ENCODE data around the gene STUM.
A peak's percentile ranks its signal among the peaks of the same experiment; 100 is the strongest.
"Not testable (repeated sequence)": the region's sequence is repeated elsewhere in the genome, so short reads cannot be mapped to it uniquely, and the experiment has no call there.

STUM gene

DNA sequence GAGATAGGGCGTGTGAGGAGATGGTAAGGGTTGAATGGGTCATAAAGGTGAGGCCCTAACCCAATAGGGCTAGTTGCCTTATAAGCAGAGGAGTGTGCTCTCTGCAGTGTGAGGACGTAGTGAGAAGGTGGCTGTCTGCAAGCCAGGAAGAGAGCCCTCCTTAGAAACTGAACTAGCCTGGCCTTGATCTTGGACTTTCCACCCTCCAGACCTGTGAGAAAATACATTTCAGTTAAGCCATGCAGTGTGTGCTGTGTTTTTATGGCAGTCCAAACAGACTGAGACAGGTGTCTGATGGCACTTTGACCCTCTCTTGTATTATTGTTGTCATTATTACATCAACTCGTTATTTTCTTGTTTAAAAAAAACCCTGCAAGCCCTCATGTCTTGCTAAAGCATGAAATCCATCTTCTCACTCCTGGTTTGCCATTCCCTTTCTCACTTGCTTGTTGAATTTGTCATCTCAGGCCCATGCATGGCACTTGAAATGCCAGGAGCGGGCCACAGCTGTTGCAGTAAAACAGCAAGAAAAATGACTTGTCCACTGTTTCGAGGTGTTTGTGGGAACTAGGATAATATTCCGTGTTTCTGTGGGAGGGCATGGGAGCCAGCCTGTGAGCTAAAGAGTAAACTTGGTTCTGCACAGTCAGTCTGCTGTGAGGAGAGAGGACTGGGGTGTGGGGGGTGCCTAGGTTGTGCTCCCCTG lies 78.6 kb downstream of the STUM start:
- no peak for DNase-seq (ENCODE audit: low spot score)

DNA sequence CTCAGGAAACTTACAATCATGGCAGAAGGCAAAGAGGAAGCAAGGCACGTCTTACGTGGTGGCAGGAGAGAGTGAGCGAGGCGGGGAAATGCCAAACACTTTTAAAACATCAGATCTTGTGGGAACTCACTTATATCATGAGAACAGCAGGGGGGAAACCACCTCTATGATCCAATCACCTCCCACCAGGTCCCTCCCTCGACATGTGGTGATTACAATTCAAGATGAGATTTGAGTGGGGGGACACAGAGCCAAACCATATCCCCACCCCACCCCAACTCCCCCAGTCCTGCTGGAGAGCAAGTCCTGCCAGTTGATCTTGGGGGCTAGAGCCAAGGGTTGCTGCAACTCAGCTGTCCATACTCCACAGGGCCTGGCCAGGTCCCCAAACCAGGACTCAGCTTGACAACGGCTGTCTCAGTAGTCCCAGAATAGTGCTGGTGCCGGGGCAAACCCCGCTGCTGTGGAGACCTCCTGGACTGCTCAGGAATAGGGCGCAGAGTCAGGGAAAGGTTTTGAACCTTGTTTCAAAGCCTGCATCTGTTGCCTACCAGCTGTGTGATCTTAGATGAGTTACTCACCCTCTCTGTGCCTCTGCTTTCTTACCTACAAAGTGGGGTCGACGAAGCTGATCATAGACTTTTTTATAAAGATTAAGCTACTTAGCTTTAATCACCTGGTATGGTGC lies 79.5 kb downstream of the STUM start:
- no peak for DNase-seq (ENCODE audit: low spot score)

GRCh38 chr1:226628612-226629155 lies 80.1 kb downstream of the STUM start:
- DNase-seq (ENCODE audit: low spot score), result no peak

DNA sequence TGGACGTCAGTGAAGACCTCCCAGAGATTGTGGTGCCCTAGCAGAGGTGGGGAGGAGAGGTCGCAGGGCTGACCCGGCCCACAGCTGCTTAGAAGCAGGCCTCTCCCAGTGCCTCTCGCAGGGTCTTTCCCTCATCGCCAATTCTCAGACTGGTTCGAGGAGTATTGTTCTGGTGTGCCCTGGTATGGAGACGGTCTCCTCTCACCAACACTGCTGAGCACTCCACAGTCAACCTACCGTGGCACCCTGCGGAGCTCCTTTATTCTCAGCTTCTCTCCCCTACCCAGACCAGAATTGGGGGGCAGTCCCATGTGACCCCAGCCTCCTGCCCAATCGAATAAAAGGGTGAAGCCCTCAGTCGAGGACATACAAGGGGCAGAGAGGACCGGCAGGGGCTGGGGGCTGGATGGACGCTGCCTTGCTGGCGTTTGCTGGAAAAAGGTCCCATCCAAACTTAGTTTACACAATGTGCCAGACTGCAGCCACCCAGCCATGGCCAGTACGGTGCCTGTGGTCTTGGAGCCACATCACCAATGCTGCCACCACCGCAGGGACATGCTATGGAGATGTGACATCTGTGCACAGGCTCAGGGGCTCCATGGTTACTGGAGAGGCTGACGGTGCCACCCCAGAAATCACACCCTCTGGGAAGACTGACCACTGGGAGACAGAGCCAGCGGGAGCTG lies 80.8 kb downstream of the STUM start:
- no peak for DNase-seq (ENCODE audit: low spot score)

DNA sequence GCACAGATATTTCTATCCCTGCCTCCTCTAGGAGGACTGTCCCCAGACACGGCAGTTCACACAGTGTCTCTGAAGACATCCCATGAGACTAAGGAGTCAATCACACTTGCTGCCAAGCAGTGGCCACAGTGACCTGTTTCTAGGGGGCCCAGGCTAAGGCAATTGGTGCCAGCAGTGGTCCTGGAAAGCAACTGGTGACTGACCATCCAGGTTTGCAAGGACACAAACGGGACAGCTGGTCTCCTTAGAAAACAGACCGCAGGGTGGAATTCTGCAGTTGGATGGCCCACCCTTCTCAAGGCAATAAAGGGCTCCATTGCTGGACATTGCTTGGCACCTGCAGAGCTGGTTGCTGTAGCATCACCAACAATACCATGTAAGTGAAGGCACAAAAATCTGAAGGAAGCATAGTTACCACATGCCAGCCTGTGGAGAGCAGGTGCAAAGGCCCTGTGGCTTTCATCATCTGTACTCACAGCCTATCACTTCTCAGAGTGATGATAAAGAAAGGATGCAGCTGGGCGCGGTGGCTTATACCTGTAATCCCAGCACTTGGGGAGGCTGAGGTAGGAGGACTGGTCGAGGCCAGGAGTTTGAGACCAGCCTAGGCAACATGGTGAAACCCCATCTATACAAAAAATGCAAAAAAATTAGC lies 81.5 kb downstream of the STUM start:
- no peak for DNase-seq (ENCODE audit: low spot score)

- DNase-seq (ENCODE audit: low spot score), result no peak
Observed at GRCh38 chr1:226630592-226630991, 82.0 kb downstream of the STUM start.

DNA sequence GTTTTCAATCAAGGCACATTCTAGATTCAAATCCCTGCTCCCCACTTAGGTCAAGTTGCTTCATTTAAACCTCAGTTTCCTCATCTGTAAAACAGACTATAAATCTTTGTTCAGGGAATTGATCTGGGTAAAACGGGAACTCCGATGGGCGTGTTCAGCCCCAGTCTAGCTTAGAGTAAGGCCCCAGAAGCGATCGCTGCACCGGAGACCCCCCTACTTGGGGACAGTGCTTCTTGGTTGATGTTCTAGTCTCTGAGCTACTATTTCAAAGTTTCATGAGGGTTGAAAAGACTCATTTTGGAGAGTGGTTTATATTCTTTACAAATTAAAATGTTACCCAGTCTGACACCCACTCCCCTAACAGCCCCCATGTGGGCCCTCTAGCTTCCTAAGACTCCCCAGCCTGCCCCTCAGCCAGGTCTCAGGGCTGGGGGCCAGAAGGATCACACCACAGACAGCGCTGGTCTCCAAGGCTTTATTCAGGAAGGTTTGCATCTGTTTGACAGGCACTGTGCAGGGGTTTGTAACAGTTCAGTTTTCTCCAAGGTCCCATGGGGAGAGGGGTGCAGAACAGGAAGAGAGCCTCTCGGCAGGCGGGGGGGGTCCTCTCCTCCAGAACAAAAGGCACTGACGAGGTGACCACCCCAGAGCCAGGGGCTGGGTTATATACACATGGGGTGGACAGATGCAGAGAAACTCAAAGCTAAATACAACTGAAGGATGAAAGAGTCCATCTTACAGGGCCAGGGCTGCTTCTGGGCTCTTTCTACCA lies 82.9 kb downstream of the STUM start:
- no peak for DNase-seq (ENCODE audit: low spot score)

- DNase-seq (ENCODE audit: low spot score), result no peak
Observed at GRCh38 chr1:226632169-226632879, 83.8 kb downstream of the STUM start.

GRCh38 chr1:226632922-226633351 lies 84.4 kb downstream of the STUM start:
- DNase-seq (ENCODE audit: low spot score), result no peak

DNA sequence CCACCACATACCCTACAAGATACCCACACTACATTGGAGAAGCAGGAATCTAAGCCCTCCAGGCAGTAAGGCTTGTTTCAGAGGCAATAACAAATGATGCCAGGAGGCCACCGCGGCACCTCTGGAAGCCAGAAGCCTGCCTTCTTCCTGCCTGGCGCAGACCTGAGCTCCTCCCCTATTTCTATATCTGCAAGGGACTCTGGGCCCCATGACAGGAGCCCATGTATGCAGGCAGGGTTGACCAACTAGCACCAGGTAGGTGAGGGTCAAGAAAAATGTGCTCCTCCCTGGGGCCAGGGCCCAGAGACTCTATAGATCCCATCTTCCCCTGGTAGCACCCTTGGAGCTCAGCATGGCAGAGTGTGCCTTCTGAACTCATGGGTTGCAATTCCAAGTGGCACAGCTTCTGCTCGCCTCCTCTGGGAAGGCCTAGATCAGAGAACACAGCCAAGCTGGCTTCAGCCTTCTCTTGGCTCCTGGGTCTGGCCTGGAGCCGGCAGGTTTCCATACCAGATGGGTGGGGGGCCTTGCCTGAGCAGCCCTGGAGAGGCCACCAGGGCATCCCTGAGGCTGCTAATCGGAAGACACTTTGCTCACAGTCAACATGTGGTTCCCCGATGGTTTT lies 85.1 kb downstream of the STUM start:
- no peak for DNase-seq (ENCODE audit: low spot score)

DNA sequence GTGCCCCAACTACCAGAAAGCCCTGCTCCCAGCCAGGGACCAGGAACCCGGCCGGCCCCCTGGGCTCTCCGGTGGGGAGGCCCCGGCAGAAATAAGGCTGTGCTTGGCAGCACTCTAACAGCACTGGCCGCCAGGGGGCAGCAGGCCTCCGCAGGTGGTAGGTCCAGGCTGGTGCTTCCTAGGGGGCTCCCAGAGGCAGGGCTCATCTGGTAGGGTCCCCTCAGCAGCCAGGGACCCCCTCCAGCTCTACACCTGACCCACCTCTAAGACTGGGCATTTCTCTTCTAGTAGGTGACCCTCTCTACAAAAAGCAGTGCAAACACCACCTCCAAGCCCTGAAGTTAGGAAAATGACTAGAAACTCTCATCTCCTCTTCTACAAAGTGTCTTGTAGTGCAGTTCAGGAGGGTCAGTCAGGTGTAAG lies 85.6 kb downstream of the STUM start:
- peak; percentile 84 for DNase-seq (ENCODE audit: low spot score)

- no peak for DNase-seq (ENCODE audit: low spot score)
Observed at GRCh38 chr1:226634611-226635246, 86.2 kb downstream of the STUM start.

GRCh38 chr1:226635456-226635941 lies 86.9 kb downstream of the STUM start:
- DNase-seq (ENCODE audit: low spot score), result no peak

DNA sequence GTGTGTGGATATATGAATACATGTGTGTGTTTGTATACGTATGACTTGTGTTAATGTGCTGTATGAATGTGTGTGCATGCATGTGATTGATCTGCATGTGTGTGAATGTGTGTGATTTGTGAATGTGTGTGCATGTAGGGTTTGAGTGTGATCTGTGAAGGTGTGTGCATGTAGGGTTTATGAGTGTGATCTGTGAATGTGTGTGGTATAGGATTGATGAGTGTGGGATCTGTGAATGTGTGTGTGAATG lies 88.2 kb downstream of the STUM start:
- DNase-seq (ENCODE audit: low spot score), result no peak

DNA sequence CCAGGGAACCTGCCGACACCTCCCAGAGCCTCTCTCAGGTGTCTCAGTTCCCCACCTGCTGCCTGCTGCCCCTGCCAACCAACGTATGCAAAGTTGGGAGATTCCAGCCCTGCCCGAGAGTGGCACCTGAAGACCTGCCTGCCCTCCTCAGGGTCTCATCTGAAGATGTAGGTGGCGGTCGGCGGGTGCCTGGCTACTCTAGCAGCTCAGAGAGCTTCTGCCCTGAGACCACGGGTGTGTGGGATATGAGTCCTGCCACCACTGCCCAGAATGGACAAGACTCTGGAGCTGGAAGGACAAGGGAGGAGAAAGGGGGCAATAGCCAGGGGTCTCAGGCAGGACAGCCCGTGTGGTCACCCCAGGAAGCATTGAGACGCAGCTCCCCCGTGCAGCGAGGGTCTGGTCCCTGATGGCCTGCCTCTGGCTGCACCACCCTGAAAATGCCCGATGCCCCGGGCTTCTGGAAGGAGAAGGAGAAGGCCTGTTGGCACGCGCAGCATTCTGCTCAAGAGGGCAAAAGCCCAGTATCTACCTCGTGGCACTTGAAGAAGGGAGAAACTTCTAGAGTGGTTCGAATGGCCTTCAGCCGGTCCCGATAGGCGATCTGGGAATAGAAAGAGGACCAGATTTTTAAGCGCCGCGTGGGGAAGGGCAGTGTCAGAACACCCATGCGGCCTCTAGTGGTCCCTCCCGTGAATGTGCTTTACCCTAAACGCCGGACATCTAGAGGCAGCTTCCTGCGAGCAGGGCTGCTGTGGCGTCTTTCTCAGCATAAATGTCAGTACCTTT lies 88.8 kb downstream of the STUM start:
- DNase-seq (ENCODE audit: low spot score), result peak; percentile 81

DNA sequence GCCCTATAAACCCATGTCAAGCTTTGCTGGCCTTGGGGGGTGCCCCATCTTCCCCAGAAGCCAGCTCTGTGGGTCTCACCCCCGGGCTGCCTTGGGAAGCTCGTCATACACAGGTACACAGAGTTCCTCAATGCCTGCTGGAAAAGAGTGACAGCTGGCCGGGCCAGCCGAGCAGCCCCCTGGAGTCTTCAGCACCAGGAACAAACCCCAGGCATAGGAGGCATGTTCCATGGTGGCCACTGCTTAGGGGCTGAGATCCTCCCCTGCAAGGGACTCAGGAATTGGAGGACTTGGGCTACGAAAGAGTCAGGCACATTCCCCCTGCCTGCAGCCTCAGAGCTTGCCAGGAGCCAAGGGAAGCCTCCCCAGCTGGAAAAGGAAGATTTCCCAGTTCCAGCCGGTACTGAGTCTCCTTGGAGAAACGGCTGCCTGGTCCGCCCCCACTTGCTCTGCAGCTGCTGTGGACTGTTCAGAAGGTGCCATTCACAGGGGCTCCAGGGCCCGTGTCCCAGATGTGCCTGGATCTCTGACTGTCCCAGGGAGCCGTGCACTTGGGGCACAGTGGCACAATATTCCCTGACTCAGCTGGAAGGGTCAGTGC lies 89.5 kb downstream of the STUM start:
- DNase-seq (ENCODE audit: low spot score), result no peak

GRCh38 chr1:226638608-226639007 lies 90.0 kb downstream of the STUM start:
- no peak for DNase-seq (ENCODE audit: low spot score)

DNA sequence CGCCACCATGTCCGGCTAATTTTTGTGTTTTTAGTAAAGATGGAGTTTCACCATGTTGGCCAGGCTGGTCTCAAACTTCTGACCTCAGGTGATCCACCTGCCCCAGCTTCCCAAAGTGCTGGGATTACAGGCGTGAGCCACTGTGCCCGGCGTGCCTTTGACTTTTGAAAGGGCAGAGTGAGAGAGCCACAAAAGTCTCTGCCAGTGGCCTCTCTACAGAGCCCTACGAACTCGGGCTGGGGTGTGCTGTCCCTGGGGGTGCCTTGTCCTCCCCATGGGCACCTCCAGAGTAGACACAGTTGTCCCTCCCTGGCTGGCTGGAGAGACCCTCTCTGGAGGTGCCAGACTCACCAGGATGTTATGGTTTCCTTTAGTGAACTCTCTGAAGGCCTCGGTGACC lies 90.6 kb downstream of the STUM start:
- DNase-seq (ENCODE audit: low spot score), result not testable (repeated sequence)

DNA sequence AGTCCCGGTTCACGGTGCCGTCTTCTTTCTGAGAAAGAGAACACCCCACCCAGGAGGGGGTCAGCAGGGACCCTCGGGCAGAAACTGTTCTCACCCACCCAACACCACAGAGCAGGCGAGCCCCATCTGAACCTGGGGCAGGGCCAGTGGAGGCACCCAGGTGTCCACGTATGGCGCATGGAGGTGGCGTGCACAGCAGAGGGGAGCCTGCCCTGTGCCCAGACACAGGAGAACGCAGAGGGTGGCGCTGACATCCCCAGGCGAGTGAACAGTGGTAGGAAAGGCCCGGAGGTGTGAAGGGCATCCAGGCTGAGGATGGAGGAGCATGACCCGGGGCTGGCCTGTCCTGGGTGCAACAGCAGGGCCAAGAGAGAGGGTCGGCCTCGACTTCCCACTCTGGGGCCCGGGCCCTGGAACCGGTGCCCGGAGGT lies 91.1 kb downstream of the STUM start:
- DNase-seq (ENCODE audit: low spot score), result no peak

Measured in HuH-7 (cell line).